K562 (cell line): ENCODE results near the gene RBP3. TPM values are rescaled to one million over a fixed set of nuclear protein-coding genes. Genes with fewer than 3 reads are reported as not detected.
A peak's percentile ranks its signal among the peaks of the same experiment; 100 is the strongest.

ENCODE experiments used
- AFF4 ChIP-seq: sonication (generic); formaldehyde crosslinking; IDR thresholded peaks from 2 replicates; pipeline ENCODE4 v1.8.0; 2023; ENCODE audit warnings: mild to moderate bottlenecking, missing genetic modification reagents
- CCNT2 ChIP-seq: IDR thresholded peaks from 2 replicates; pipeline ENCODE4 v1.6.1; 2011; ENCODE audit warnings: borderline replicate concordance, low read depth, mild to moderate bottlenecking, moderate library complexity, mixed read lengths, low read length; ENCODE audit not compliant: insufficient read length; ENCODE audit errors: extremely low read depth
- ETV6 ChIP-seq, 3 experiments: fragments of 150-350 bp in 1 of 3; sonication (generic) in 1 of 3; formaldehyde crosslinking in 1 of 3; IDR thresholded peaks; 2 replicates each; pipeline versions ENCODE4 v1.6.1 to v1.8.0; 2014 to 2022; ENCODE audit warnings: borderline replicate concordance in 2 of 3, low read depth in 2 of 3, antibody characterized with exemption in 1 of 3, low read length in 1 of 3, mild to moderate bottlenecking in 1 of 3, missing genetic modification reagents in 1 of 3
- GABPB2 ChIP-seq: fragments of 250-450 bp; sonication (Bioruptor Pico); conservative IDR thresholded peaks from 2 replicates; pipeline ENCODE4 v1.5.1; 2021; ENCODE audit warnings: mild to moderate bottlenecking
- HMG20A ChIP-seq: fragments of 450-650 bp; formaldehyde crosslinking; conservative IDR thresholded peaks from 2 replicates; pipeline ENCODE4 v1.4.0; 2020; ENCODE audit warnings: mild to moderate bottlenecking, mixed read lengths
- KLF6 ChIP-seq: fragments of 250-450 bp; sonication (Bioruptor Pico); IDR thresholded peaks from 2 replicates; pipeline ENCODE4 v1.4.0; 2020; ENCODE audit warnings: mild to moderate bottlenecking, moderate library complexity, borderline replicate concordance
- NR2C1 ChIP-seq, 2 experiments: fragments of 450-650 bp; IDR thresholded peaks; 2 replicates each; pipeline ENCODE4 v1.6.1; 2017; ENCODE audit warnings: mild to moderate bottlenecking in 2 of 2, antibody characterized with exemption in 1 of 2, inconsistent platforms in 1 of 2, missing compliant biosample characterization in 1 of 2, missing genetic modification characterization in 1 of 2
- NUFIP1 ChIP-seq: fragments of 450-650 bp; IDR thresholded peaks from 2 replicates; pipeline ENCODE4 v1.6.1; 2018; ENCODE audit not compliant: partially characterized antibody
- RCOR1 ChIP-seq, 2 experiments: IDR thresholded peaks; 2 replicates each; pipeline ENCODE4 v1.6.1; 2012; ENCODE audit warnings: low read depth in 2 of 2, low read length in 2 of 2, borderline replicate concordance in 1 of 2, improper control_type of control experiment in 1 of 2
- SMARCA5 ChIP-seq: fragments of 450-650 bp; IDR thresholded peaks from 2 replicates; pipeline ENCODE4 v1.6.1; 2016
- TCFL5 ChIP-seq: fragments of 250-450 bp; sonication (Bioruptor Pico); conservative IDR thresholded peaks from 2 replicates; pipeline ENCODE4 v1.6.1; 2021; ENCODE audit warnings: mild to moderate bottlenecking, moderate library complexity, matching md5 sums
- TEAD4 ChIP-seq, 2 experiments: sonication (generic) in 1 of 2; formaldehyde crosslinking in 1 of 2; IDR thresholded peaks; 2 replicates each; pipeline versions ENCODE4 v1.6.1 to v1.8.0; 2012 to 2022; ENCODE audit warnings: borderline replicate concordance in 1 of 2, inconsistent platforms in 1 of 2, low read length in 1 of 2, mild to moderate bottlenecking in 1 of 2, missing genetic modification reagents in 1 of 2
- TRIM28 ChIP-seq: fragments of 450-650 bp; IDR thresholded peaks from 2 replicates; pipeline ENCODE4 v1.6.1; 2017
- ZNF316 ChIP-seq: fragments of 450-650 bp; IDR thresholded peaks from 2 replicates; pipeline ENCODE4 v1.6.1; 2016
- ZNF639 ChIP-seq, 2 experiments: fragments of 200-800 bp in 1 of 2; sonication (Bioruptor generic) in 1 of 2; sonication (generic) in 1 of 2; formaldehyde crosslinking in 1 of 2; IDR thresholded peaks in 1 of 2; conservative IDR thresholded peaks in 1 of 2; 2 replicates each; pipeline versions ENCODE4 v1.5.0 to v1.6.1; 2016 to 2020; ENCODE audit warnings: missing compliant biosample characterization in 1 of 2, missing genetic modification characterization in 1 of 2, missing genetic modification reagents in 1 of 2
- ZNF707 ChIP-seq: fragments of 250-450 bp; sonication (Bioruptor Pico); conservative IDR thresholded peaks from 2 replicates; pipeline ENCODE4 v1.8.0; 2022; ENCODE audit warnings: inconsistent platforms, mild to moderate bottlenecking, moderate library complexity
- polyA plus RNA-seq, 8 experiments: library from polyadenylated mRNA; depleted of rRNA in 4 of 8; stranded (reverse) in 5 of 8; unstranded in 3 of 8; fragments of >200 nt; fragmentation: Nextera tagmentation in 2 of 8; fragmentation: Illumina TruSeq in 1 of 8; extraction: Ambion mirVana in 2 of 8; extraction: Trizol in 1 of 8; gene quantifications; 2 replicates each; pipeline versions ENCODE4 v1.2.1 to v1.2.3, GENCODE V29; 2011 to 2014; ENCODE audit warnings: inconsistent platforms in 1 of 8, missing spikeins in 1 of 8
- total RNA-seq, 7 experiments: library from RNA; depleted of rRNA in 6 of 7; stranded (reverse); fragments of >200 nt in 6 of 7; fragmentation: Illumina TruSeq in 2 of 7; extraction: Trizol in 2 of 7; gene quantifications; 2 replicates each; pipeline versions ENCODE4 v1.2.1 to v1.2.3, GENCODE V29; 2011 to 2021; ENCODE audit warnings: low replicate concordance in 1 of 7

RBP3 gene
- total and polyA plus RNA-seq, 9 of the 15 experiments (the other 6 are each of a cell fraction or from before 2014, with no cell fraction given), result not detected

- TF ChIP-seq NR2C1 (IDR thresholded peaks at IDR 0.05) (no peak), NR2C1 (tag; IDR thresholded peaks at IDR 0.05) (no peak), ZNF707 (CRISPR knock-in tag) (no peak), TRIM28 (no peak), KLF6 (CRISPR knock-in tag) (no peak), ZNF316 (no peak), HMG20A (CRISPR knock-in tag) (no peak), CCNT2 (peak; percentile 84), GABPB2 (CRISPR knock-in tag) (no peak), AFF4 (CRISPR knock-in tag) (no peak), TEAD4 (IDR thresholded peaks at IDR 0.05; ENCODE audit: low read length) (peak; percentile 86), TEAD4 (CRISPR knock-in tag; IDR thresholded peaks at IDR 0.05; ENCODE audit: borderline replicate concordance) (no peak), SMARCA5 (no peak), NUFIP1 (no peak), ZNF639 (CRISPR knock-in tag; conservative IDR thresholded peaks at IDR 0.05 in 1 of 2, IDR thresholded peaks at IDR 0.05 in 1 of 2) (no peak), RCOR1 (IDR thresholded peaks at IDR 0.05; ENCODE audit: borderline replicate concordance in 1 of 2, low read depth in 2 of 2, low read length in 2 of 2) (peak in 1 of 2 experiments; percentile 88; a peak in 3 of 4 replicates), TCFL5 (no peak), ETV6 (IDR thresholded peaks at IDR 0.05; ENCODE audit: borderline replicate concordance in 1 of 2, low read depth in 2 of 2, low read length in 1 of 2) (no peak), ETV6 (CRISPR knock-in tag; IDR thresholded peaks at IDR 0.05; ENCODE audit: borderline replicate concordance) (no peak)
These were observed 25.7 kb upstream of the RBP3 start, which contains the start of gene GDF2 (continued) for GRCh38 chr10:47322300-47323061.
